ENCODE data around the gene TIPARP. TPM values are rescaled to one million over a fixed set of nuclear protein-coding genes. Genes with fewer than 3 reads are reported as not detected.
"Not testable (repeated sequence)": the region's sequence is repeated elsewhere in the genome, so short reads cannot be mapped to it uniquely, and the experiment has no call there.

TIPARP gene
- total RNA-seq, 1 donor from 2014 or later: 17.7 TPM

GRCh38 chr3:156737049-156737448 lies 62.7 kb downstream of the TIPARP start:
- intact Hi-C loops (cut with micrococcal nuclease): not testable (repeated sequence)

DNA sequence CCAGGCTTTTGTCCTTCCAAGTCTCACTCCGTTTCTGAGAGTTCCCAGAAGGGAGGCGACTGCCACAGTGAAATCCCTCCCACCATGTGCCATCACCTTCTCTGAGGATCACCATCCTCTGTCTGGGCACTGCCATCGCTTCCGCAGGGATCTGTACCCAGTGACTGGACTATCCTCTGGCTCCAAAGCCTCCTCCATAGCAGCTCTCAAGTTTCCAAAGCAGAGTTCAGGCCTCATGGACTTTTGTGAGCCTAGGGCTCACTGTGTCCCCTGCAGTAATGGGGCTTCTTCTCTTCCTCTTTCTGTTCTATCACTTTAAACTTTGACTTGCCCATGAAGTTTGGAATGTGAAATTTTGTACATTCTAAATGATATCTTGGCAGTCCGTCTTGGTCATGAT lies 63.9 kb downstream of the TIPARP start:
- no peaks in the 10 kb centered on the region for H3K9me3 Mint-ChIP-seq
- peaks cover 3% of the 10 kb centered on the region for H3K36me3 Mint-ChIP-seq (ENCODE audit: low read depth)
- H3K4me1 Mint-ChIP-seq: peaks cover 2% of the 10 kb centered on the region
- H3K27me3 Mint-ChIP-seq: no peaks in the 10 kb centered on the region
- H3K4me3 Mint-ChIP-seq: no peak overlapping the region
- H3K27ac Mint-ChIP-seq: no peak overlapping the region
- intact Hi-C loops (cut with micrococcal nuclease): no loop called here
- DNase-seq: no peak

More at GRCh38 chr3:156737049-156737448, 62.7 kb downstream of the TIPARP start:
- H3K9me3 Mint-ChIP-seq; H3K36me3 Mint-ChIP-seq (ENCODE audit: low read depth); H3K27me3 Mint-ChIP-seq; H3K27ac Mint-ChIP-seq; DNase-seq; H3K4me1 Mint-ChIP-seq; H3K4me3 Mint-ChIP-seq: not testable (repeated sequence)

DNA sequence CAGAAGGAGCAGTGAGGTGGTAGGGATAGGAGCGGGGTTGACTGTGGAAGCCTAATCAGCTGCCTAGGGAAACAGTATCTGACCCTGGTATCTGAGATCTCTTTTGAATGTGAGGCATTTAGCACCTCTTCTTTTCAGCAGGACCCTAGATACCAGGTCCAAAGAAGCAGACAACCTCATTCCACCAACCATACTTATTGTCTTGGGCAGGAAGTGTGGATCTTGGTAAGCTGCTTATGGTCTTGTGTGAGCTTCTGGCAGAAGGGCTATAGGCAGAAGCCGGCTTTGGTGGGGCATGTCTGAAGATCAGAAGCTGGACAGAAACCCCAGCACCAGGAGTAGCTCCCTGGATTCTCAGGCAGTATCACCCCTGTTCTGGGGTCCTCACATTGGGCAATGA lies 65.6 kb downstream of the TIPARP start:
- H3K27ac Mint-ChIP-seq: no peak overlapping the region
- H3K4me1 Mint-ChIP-seq: peaks cover 2% of the 10 kb centered on the region
- H3K4me3 Mint-ChIP-seq: no peak overlapping the region
- H3K27me3 Mint-ChIP-seq: no peaks in the 10 kb centered on the region
- H3K36me3 Mint-ChIP-seq (ENCODE audit: low read depth): peaks cover 3% of the 10 kb centered on the region
- H3K9me3 Mint-ChIP-seq: no peaks in the 10 kb centered on the region
- DNase-seq: no peak
- intact Hi-C loops (cut with micrococcal nuclease): no loop called here

GRCh38 chr3:156740581-156740980 lies 66.2 kb downstream of the TIPARP start:
- H3K36me3 Mint-ChIP-seq (ENCODE audit: low read depth); H3K4me3 Mint-ChIP-seq; H3K9me3 Mint-ChIP-seq; DNase-seq; H3K27ac Mint-ChIP-seq; H3K27me3 Mint-ChIP-seq; H3K4me1 Mint-ChIP-seq; intact Hi-C loops (cut with micrococcal nuclease): not testable (repeated sequence)

GRCh38 chr3:156741935-156742334 lies 67.5 kb downstream of the TIPARP start:
- no peak overlapping the region for H3K27ac Mint-ChIP-seq
- peaks cover 2% of the 10 kb centered on the region for H3K4me1 Mint-ChIP-seq
- intact Hi-C loops (cut with micrococcal nuclease): no loop called here
- peaks cover 4% of the 10 kb centered on the region for H3K36me3 Mint-ChIP-seq (ENCODE audit: low read depth)
- no peak overlapping the region for H3K4me3 Mint-ChIP-seq
- DNase-seq: no peak
- H3K27me3 Mint-ChIP-seq: no peaks in the 10 kb centered on the region
- peaks cover 5% of the 10 kb centered on the region for H3K9me3 Mint-ChIP-seq

GRCh38 chr3:156742401-156742800 lies 68.0 kb downstream of the TIPARP start:
- Mint-ChIP-seq H3K27me3 (no peaks in the 10 kb centered on the region), H3K4me3 (no peak overlapping the region), H3K4me1 (peaks cover 2% of the 10 kb centered on the region), H3K9me3 (peaks cover 7% of the 10 kb centered on the region), H3K27ac (no peak overlapping the region), H3K36me3 (ENCODE audit: low read depth) (peaks cover 5% of the 10 kb centered on the region)
- no peak for DNase-seq
- intact Hi-C loops (cut with micrococcal nuclease): no loop called here

DNA sequence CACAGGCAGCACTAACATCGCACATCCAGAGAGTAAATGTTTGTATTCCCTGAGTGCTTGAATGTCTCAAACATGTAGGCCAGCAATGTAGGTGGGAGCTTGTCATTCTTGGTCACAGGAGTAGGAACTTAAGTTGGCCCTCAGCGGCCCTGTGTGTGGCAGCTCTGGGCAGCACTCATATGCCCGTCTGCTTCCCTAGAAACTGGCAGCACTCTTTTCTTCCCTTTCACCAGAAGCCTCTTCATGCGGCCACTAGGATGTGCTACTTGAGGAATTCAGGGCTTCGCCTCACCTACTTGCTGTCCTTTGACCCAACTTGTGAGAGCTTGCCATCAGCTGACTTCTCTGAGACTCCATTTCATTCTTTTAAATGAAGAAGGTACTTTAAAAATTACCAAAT lies 69.5 kb downstream of the TIPARP start:
- H3K9me3 Mint-ChIP-seq: peaks cover 7% of the 10 kb centered on the region
- intact Hi-C loops (cut with micrococcal nuclease): no loop called here
- peaks cover 2% of the 10 kb centered on the region for H3K4me1 Mint-ChIP-seq
- no peaks in the 10 kb centered on the region for H3K27me3 Mint-ChIP-seq
- H3K36me3 Mint-ChIP-seq (ENCODE audit: low read depth): peaks cover 7% of the 10 kb centered on the region
- no peak overlapping the region for H3K27ac Mint-ChIP-seq
- H3K4me3 Mint-ChIP-seq: no peak overlapping the region
- DNase-seq: no peak

DNA sequence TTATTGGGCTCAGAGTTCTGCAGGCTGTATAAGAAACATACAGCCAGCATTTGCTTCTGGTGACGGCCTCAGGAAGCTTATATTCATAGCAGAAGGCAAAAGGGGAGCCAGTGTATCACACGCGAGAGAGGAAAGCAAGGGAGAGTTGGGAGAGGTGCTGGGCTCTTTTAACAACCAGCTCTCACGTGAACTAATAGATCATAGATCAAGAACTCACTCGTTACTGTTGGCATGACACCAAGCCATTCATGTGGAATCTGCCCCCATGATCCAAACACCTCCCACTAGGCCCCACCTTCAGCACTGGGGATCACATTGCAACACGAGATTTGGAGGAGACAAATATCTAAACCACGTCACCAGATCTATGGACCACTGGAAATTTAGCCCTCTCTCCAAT lies 70.2 kb downstream of the TIPARP start:
- Mint-ChIP-seq H3K9me3 (peaks cover 7% of the 10 kb centered on the region), H3K4me1 (peaks cover 2% of the 10 kb centered on the region), H3K27ac (no peak overlapping the region), H3K36me3 (ENCODE audit: low read depth) (peaks cover 7% of the 10 kb centered on the region), H3K27me3 (no peaks in the 10 kb centered on the region), H3K4me3 (no peak overlapping the region)
- no peak for DNase-seq
- intact Hi-C loops (cut with micrococcal nuclease): no loop called here

- H3K36me3 Mint-ChIP-seq (ENCODE audit: low read depth): peaks cover 7% of the 10 kb centered on the region
- intact Hi-C loops (cut with micrococcal nuclease): no loop called here
These were observed 71.4 kb downstream of the TIPARP start for GRCh38 chr3:156745766-156746165.

GRCh38 chr3:156747046-156747445 lies 72.7 kb downstream of the TIPARP start:
- no peak for DNase-seq
- Mint-ChIP-seq H3K36me3 (ENCODE audit: low read depth) (peaks cover 7% of the 10 kb centered on the region), H3K4me1 (peaks cover 1% of the 10 kb centered on the region), H3K27ac (no peak overlapping the region), H3K9me3 (peaks cover 7% of the 10 kb centered on the region), H3K27me3 (peaks cover 5% of the 10 kb centered on the region), H3K4me3 (no peak overlapping the region)
- intact Hi-C loops (cut with micrococcal nuclease): no loop called here

More at GRCh38 chr3:156745766-156746165, 71.4 kb downstream of the TIPARP start:
- Mint-ChIP-seq H3K4me3 (no peak overlapping the region), H3K27ac (no peak overlapping the region), H3K27me3 (no peaks in the 10 kb centered on the region), H3K4me1 (peaks cover 2% of the 10 kb centered on the region), H3K9me3 (peaks cover 7% of the 10 kb centered on the region)
- no peak for DNase-seq

DNA sequence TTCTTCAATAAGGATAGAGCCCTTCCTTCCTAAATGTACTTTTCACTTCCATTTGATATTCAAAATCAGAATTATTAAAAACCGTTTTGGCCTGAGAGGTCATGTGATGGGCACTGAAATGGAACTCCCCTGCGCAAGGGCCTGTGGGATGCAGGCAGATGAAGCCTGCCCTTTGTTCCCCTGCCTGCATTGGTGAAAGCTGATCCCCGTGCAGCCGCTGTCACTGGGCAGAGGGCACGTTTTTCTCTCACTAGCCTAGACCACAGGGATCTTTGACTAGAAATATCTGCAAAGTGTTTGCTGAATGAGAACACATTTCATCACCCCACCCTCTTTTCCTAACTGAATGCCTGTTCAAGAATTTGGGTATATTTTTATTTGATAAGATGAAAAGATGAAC lies 74.9 kb downstream of the TIPARP start:
- H3K36me3 Mint-ChIP-seq (ENCODE audit: low read depth): peaks cover 4% of the 10 kb centered on the region
- peaks cover 7% of the 10 kb centered on the region for H3K9me3 Mint-ChIP-seq
- H3K4me3 Mint-ChIP-seq: no peak overlapping the region
- no peak for DNase-seq
- H3K4me1 Mint-ChIP-seq: peaks cover 1% of the 10 kb centered on the region
- intact Hi-C loops (cut with micrococcal nuclease): no loop called here
- no peak overlapping the region for H3K27ac Mint-ChIP-seq
- peaks cover 8% of the 10 kb centered on the region for H3K27me3 Mint-ChIP-seq

DNA sequence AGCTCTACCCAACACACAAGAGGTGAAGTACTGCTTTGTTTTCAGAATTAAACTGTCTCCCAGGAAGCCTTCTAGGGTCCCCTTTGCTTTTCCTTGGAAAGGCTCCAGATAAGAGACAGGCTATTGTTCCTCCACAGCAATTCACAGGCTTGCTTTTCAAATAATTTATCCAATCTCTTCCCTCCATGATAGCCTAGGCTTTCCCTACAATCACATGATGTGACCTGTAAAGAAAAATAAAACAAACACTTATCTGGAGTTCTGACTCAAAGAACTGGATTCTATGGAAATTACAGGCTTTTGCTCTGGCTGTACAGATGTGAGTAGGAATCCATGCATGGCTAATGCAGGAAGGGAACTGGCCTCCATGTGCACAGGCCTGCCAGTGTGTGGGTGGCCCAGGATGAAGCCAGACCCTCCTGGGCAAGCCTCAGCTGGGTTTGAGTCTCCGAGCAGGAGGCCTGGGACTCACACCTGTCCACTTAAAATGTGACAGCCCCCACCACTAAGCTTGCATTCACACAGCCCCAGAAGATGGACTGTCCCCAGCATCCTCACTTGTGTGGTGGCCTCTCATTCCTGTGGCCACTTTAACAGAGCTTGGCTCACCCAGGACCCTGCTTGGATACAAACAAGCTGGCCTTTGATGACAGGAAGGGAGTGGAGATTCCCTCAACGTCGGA lies 75.9 kb downstream of the TIPARP start:
- peaks cover 7% of the 10 kb centered on the region for H3K9me3 Mint-ChIP-seq
- H3K27me3 Mint-ChIP-seq: peaks cover 15% of the 10 kb centered on the region
- no peak overlapping the region for H3K4me3 Mint-ChIP-seq
- intact Hi-C loops (cut with micrococcal nuclease): no loop called here
- no peak for DNase-seq
- no peak overlapping the region for H3K27ac Mint-ChIP-seq
- peaks cover 1% of the 10 kb centered on the region for H3K4me1 Mint-ChIP-seq
- H3K36me3 Mint-ChIP-seq (ENCODE audit: low read depth): peaks cover 4% of the 10 kb centered on the region

- Mint-ChIP-seq H3K4me3 (no peak overlapping the region), H3K9me3 (peaks cover 7% of the 10 kb centered on the region), H3K36me3 (ENCODE audit: low read depth) (peaks cover 4% of the 10 kb centered on the region), H3K27me3 (peaks cover 17% of the 10 kb centered on the region), H3K4me1 (peaks cover 1% of the 10 kb centered on the region), H3K27ac (no peak overlapping the region)
- DNase-seq: no peak
- intact Hi-C loops (cut with micrococcal nuclease): no loop called here
These were observed 76.5 kb downstream of the TIPARP start for GRCh38 chr3:156750874-156751245.

- peaks cover 17% of the 10 kb centered on the region for H3K27me3 Mint-ChIP-seq
- DNase-seq: no peak
- H3K4me1 Mint-ChIP-seq: peaks cover 1% of the 10 kb centered on the region
- intact Hi-C loops (cut with micrococcal nuclease): no loop called here
- H3K4me3 Mint-ChIP-seq: no peak overlapping the region
- H3K36me3 Mint-ChIP-seq (ENCODE audit: low read depth): peaks cover 4% of the 10 kb centered on the region
- no peak overlapping the region for H3K27ac Mint-ChIP-seq
- H3K9me3 Mint-ChIP-seq: peaks cover 6% of the 10 kb centered on the region
These were observed 77.2 kb downstream of the TIPARP start for GRCh38 chr3:156751461-156752025.

All from activated CD4-positive, alpha-beta T cell treated with anti-CD3 and anti-CD28 coated beads, Interleukin-2, amount 10 ng/mL, durations not matched to agents 24 days and 14 days (primary cell).